Mesothelial cell of epicardium (in vitro differentiated cells): ENCODE results near the gene MAGI2. TPM values are rescaled to one million over a fixed set of nuclear protein-coding genes. Genes with fewer than 3 reads are reported as not detected.

Source experiments
- DNase-seq, 2 experiments: peaks; one replicate each; pipeline ENCODE4 v3.0.0; 2021; ENCODE audit warnings: low spot score in 2 of 2; ENCODE audit not compliant: unreplicated experiment in 2 of 2
- H3K27ac Mint-ChIP-seq: 2 replicates; pipeline ENCODE4 v1.8.0; 2021; ENCODE audit warnings: mixed read lengths
- H3K27me3 Mint-ChIP-seq: 2 replicates; pipeline ENCODE4 v1.8.0; 2021; ENCODE audit warnings: low read depth, mixed read lengths
- H3K36me3 Mint-ChIP-seq: 2 replicates; pipeline ENCODE4 v1.8.0; 2021; ENCODE audit warnings: mixed read lengths
- H3K4me1 Mint-ChIP-seq: 2 replicates; pipeline ENCODE4 v1.8.0; 2021; ENCODE audit warnings: mixed read lengths
- H3K4me3 Mint-ChIP-seq: 2 replicates; pipeline ENCODE4 v1.8.0; 2021; ENCODE audit warnings: mild to moderate bottlenecking, moderate library complexity, mixed read lengths
- H3K9me3 Mint-ChIP-seq: 2 replicates; pipeline ENCODE4 v1.8.0; 2021; ENCODE audit warnings: mixed read lengths
- total RNA-seq: library from RNA; stranded (reverse); gene quantifications from 3 replicates; pipeline ENCODE4 v1.2.1, GENCODE V29; 2021
- TF ChIP-seq, protein P1 (sequence below): fragments of 200-600 bp; sonication (generic); IDR thresholded peaks from one replicate; pipeline ENCODE4 v1.5.0; 2021; ENCODE audit warnings: antibody characterized with exemption; ENCODE audit not compliant: unreplicated experiment

MAGI2 gene
- total RNA-seq, 1 donor from 2014 or later, result 38.4 TPM

DNA sequence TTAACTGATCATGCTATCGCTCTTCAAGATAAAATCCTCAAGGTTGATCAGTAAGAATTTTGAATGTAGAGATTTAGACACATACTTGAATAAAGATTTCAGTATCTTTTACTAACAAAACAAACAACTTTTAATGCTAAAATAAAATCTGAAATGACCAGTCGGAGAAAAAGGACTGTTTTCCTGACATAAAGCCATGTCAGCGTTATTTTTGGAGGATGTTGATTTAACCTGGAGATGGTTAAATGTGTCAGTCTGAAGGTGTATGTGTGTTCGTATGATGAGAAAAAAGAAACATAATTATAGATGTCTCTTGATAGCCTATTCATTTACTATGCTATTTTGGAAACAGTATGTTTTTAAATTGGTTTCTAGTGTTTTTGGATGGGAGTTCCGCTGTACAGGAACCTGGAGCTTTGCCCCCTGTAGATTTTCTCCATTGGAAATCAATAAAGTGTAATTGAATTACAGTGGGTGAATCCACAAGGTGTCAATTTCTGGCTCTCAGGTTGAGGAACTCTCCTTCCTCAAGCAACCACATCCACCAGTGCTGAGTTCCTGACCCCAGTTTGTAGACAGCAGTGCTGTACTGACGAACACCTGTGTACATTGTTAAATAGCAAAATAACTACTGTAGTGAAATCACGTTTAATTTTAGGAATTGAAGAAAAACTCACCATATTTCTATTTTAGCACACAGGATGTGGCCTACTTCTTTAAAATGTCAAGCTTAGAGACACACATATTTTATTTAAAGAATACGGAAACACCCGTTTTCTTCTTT is 670.1 kb downstream of the MAGI2 start:
- H3K4me3 Mint-ChIP-seq, result no peak overlapping the region
- TF ChIP-seq, protein P1, sequence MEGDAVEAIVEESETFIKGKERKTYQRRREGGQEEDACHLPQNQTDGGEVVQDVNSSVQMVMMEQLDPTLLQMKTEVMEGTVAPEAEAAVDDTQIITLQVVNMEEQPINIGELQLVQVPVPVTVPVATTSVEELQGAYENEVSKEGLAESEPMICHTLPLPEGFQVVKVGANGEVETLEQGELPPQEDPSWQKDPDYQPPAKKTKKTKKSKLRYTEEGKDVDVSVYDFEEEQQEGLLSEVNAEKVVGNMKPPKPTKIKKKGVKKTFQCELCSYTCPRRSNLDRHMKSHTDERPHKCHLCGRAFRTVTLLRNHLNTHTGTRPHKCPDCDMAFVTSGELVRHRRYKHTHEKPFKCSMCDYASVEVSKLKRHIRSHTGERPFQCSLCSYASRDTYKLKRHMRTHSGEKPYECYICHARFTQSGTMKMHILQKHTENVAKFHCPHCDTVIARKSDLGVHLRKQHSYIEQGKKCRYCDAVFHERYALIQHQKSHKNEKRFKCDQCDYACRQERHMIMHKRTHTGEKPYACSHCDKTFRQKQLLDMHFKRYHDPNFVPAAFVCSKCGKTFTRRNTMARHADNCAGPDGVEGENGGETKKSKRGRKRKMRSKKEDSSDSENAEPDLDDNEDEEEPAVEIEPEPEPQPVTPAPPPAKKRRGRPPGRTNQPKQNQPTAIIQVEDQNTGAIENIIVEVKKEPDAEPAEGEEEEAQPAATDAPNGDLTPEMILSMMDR, result no peak
- no peaks in the 10 kb centered on the region for H3K36me3 Mint-ChIP-seq
- no peaks in the 10 kb centered on the region for H3K4me1 Mint-ChIP-seq
- no peaks in the 10 kb centered on the region for H3K9me3 Mint-ChIP-seq
- H3K27me3 Mint-ChIP-seq, result peaks cover 3% of the 10 kb centered on the region
- DNase-seq, result no peak
- no peak overlapping the region for H3K27ac Mint-ChIP-seq

DNA sequence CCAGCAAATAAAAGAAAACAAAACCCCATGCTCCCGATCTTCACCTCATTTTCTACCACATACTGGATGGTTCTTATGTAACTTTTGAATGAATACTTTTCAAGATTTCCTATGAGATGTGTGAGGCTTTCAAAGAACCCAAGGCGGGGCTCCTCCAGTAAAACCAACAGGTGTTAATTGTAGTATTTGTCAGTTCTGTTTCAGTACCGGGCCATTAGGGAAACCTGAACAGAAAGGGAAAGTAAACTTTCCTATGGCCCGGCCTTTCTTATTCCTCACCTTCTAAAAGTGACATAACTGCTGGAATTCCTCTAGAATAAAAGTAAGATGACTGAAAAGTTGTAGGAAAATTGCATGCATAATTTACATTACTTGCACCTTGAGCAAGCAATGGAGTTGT is 672.9 kb downstream of the MAGI2 start:
- Mint-ChIP-seq H3K4me3 (no peak overlapping the region), H3K27me3 (peaks cover 3% of the 10 kb centered on the region), H3K36me3 (no peaks in the 10 kb centered on the region), H3K9me3 (no peaks in the 10 kb centered on the region), H3K4me1 (no peaks in the 10 kb centered on the region), H3K27ac (no peak overlapping the region)
- TF ChIP-seq, protein P1, result no peak
- DNase-seq, result no peak

DNA sequence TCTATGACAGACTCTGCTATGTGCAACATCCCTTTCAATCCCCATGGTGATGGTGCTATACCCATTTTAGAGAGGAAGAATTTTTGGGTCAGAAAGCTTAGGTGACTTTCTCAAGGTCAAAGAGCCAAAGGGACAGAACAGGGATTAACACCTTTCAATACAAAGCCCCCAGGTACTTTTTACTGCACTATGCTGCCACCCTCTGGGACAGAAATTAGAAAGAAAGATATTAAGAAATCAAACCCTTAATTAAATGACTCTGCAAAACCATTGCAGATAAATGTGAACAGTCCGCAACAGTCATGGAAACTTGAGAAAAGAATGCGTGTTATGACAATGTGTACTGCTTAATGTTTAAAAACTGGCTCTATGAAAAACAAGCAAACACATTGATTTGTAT is 673.7 kb downstream of the MAGI2 start:
- no peak overlapping the region for H3K4me3 Mint-ChIP-seq
- H3K9me3 Mint-ChIP-seq, result no peaks in the 10 kb centered on the region
- DNase-seq, result no peak
- no peaks in the 10 kb centered on the region for H3K36me3 Mint-ChIP-seq
- no peaks in the 10 kb centered on the region for H3K4me1 Mint-ChIP-seq
- peaks cover 3% of the 10 kb centered on the region for H3K27me3 Mint-ChIP-seq
- TF ChIP-seq, protein P1, result no peak
- H3K27ac Mint-ChIP-seq, result no peak overlapping the region

DNA sequence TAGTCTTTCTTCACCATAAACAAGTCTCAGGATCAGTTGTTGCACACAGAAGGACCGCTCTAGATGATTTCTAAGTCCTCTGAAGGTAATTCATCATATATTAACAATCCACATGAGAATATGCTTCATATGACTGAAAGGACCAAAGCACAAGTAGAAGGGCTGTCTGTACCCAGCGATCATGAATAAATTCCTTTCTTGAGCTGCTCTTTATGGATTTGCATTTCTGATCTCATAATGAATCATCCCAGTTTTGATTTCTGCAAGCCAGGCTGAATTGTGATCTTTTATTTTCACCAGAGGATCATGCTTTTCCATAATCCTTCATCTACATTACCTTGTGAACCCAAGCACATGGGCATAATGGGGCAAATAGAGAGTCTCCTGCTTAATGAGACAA is 675.6 kb downstream of the MAGI2 start:
- DNase-seq, result no peak
- Mint-ChIP-seq H3K27ac (no peak overlapping the region), H3K4me3 (no peak overlapping the region), H3K4me1 (no peaks in the 10 kb centered on the region), H3K9me3 (no peaks in the 10 kb centered on the region), H3K27me3 (peaks cover 8% of the 10 kb centered on the region), H3K36me3 (no peaks in the 10 kb centered on the region)
- TF ChIP-seq, protein P1, result no peak

DNA sequence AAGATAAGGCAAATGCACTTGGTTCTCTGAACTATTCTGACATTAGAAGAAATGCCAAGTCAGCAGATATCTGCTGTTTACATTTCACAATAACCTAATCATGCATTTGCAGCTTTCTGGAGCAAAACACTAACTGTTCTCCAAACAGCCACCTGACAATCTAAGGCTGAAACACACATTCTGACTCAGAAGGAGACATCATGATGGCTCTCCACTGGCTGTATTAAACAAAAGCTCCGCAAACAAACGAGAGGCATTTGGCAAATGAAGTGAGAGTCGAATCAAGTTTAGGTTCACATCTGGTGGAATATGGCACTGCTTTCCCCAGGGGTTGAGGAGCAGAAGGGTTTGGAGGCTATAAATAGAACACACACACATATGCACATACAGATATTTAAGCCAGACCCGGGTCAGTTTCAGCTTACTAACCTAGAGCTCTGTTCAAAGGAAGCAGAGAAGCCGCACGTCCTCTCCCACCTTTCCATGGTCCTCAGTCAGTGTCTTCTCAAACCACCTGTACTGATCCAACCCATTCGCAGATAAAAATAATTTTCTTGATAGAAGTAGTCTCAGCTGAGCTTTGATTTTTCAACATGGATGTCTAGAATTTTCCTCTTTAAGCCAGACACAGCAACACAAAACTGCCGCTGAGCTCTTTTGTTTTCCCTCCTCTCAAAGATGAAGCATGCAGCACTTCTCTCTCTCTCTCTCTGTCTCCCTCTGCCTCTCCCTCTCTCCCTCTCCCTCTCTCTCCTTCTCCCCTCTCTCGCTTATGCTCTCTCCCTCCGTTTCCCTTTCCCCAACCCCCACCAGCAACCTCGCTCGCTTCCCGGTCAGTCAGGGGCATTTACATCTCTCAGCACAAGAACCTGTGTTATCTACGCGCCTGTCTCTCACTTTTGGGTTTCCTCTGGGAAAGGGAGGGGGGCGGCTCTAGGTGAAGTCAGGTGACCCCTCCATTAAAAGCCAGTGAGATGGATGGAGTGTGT is 682.8 kb downstream of the MAGI2 start:
- Mint-ChIP-seq H3K4me3 (peak overlapping the region; percentile 71), H3K27me3 (peaks cover 15% of the 10 kb centered on the region), H3K36me3 (no peaks in the 10 kb centered on the region), H3K27ac (peak overlapping the region; percentile 70), H3K4me1 (peaks cover 10% of the 10 kb centered on the region), H3K9me3 (no peaks in the 10 kb centered on the region)
- no peak for DNase-seq
- TF ChIP-seq, protein P1, result no peak
